GM21717 (cell line): ENCODE data around the gene COL6A2.
"Not testable (repeated sequence)": the region's sequence is repeated elsewhere in the genome, so short reads cannot be mapped to it uniquely, and the experiment has no call there.

ENCODE experiments used
- ATAC-seq: cut with Tn5 transposase; IDR thresholded peaks from one replicate; pipeline ENCODE4 v1.9.1; 2021; ENCODE audit warnings: mild to moderate bottlenecking, moderate library complexity; ENCODE audit not compliant: unreplicated experiment

The COL6A2 gene

DNA sequence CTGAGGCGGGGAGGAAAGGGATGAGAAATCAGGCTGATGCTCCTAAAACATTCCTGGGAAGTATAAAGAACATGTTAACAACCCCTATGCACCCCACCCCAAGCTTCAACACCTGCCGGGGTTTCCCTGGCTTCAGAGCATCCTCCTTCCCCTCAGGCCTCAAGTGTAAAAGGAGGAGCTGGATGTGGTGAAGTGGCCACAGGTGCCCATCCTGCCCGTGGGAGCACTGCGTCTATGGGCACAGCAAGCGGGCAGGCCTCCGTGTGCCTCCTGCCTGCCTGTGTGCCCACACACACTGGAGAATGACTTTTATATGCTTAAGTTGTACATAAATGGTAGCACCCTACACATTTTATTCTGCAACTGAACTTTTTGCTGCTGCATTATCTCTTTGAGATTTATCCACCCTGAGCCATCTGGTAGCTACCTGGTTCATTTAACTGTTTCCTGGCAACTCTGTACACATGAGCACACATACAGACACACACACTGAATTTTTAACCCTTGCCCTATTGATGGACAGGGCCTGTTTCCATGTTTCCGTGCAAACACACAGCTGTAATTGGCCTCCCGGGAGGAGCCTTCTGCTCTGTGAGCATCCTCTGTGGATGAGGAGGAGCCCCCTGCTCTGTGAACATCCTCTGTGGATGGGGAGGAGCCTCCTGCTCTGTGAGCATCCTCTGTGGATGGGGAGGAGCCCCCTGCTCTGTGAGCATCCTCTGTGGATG, 70.9 kb downstream of the COL6A2 start:
- ATAC-seq, result no peak

DNA sequence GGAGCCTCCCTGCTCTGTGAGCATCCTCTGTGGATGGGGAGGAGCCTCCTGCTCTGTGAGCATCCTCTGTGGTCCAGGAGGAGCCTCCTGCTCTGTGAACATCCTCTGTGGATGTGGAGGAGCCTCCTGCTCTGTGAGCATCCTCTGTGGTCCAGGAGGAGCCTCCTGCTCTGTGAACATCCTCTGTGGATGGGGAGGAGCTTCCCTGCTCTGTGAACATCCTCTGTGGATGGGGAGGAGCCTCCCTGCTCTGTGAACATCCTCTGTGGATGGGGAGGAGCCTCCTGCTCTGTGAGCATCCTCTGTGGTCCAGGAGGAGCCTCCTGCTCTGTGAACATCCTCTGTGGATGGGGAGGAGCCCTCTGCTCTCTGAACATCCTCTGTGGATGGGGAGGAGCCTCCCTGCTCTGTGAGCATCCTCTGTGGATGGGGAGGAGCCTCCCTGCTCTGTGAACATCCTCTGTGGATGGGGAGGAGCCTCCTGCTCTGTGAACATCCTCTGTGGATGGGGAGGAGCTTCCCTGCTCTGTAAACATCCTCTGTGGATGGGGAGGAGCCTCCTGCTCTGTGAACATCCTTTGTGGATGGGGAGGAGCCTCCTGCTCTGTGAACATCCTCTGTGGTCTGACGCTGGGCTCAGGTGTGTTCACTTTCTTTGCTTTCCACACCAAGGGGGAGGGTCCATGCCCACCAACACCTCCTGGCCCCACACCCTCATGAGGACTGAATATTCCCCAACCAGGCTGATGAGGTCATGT, 72.7 kb downstream of the COL6A2 start:
- not testable (repeated sequence) for ATAC-seq

DNA sequence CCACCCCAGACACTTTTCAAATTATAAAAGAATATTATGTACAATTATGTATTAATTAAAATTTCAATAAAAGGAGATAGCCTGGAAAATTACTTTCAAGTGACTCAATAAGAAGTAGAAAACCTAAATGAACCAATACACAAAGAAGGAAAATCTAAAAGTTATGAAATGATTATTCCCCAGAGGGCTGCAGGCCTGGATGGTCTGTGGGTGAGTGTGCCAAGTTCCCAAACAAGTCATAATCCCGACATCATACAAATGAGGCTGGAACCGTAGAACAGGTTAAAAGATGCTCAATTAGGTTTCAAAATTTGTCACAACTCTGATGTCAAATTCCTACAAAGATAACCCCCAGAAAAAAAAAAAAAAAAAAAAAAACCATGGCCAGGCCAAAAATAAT, 73.7 kb downstream of the COL6A2 start:
- ATAC-seq, result no peak

DNA sequence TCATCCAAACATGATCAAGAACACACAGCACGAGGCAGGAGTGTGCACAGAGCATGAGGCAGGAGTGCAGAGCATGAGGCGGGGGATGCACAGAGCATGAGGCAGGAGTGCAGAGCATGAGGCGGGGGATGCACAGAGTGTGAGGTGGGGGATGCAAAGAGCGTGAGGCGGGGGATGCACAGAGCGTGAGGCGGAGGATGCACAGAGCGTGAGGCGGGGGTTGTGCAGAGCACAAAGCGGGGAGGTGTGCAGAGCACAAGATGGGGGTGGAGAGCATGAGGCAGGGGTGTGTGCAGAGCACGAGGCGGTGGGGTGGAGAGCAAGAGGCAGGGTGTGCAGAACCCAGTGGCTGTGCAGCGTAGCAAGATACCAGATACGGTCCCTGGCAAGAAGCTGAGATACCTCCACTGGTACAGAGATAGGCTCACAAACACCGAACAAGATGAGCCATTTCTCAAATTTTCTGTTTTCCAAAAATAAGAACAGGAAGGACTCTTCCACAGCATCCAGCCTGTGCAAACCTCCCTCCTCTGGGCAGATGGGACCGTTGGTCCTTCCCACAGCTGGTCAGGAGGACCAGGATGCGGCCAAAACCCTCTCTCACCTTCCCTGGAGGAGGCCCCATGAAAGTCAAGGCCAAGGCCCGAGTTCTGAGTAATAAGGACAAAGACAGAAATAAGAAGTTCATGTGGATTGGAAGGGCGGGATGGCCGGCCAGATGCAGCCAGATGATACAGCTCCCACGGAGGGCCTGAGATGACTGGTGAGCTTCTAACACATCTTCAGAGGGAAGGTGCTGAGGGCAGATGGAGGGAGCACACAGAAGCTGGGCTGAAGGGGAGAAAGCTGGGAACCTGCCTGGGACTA, 74.3 kb downstream of the COL6A2 start:
- no peak for ATAC-seq

DNA sequence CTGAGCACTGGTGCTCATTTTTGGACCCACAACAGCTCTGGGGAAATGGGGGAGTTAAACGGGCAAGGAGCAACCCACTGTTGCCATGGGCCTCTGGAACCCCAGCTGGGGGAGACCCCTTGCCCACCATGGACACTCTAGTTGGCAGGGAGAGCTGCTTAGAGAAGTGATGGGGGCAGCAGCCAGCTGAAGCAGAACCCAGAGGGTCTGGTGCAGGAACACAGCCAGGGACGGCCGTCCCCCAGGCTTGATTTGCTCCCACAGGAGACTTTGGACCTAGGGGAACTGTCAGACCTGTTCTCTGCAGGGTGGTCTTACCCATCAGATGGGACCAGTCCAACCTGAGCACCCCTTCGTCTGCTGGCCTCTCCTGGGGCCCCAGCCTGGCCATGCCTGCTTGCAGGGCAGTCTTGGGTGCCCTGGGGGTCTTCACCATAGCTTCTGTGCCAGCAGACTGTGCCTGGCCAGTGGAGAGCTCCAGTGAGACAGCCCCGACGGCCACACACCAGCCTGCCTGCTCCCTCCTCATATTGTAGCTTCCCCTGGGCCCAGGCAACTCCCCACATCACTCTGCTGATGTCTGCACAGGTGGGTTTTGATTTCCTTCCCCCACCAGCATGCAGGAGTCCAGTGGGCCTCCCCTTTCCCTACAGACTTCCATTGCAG, 75.1 kb downstream of the COL6A2 start:
- ATAC-seq, result no peak

DNA sequence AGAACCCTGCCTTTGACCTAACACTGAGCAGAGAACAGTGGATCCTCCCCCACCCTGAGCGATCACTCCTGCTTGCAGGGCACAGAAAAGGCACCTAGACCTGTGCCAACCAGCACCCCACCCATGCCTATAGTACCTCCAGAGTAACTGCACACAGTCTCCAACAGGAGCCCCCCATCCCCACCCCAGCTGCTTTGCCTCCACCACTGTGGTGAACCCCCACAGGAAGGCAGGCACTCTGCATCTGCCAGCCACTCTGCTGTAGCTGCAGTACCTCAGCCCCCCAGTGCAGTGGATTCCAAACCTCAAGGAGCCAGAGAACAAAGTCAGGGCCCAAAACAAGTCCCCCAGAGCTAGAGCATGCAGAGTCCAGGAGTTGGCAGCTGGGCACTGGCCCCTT, 75.7 kb downstream of the COL6A2 start:
- no peak for ATAC-seq

DNA sequence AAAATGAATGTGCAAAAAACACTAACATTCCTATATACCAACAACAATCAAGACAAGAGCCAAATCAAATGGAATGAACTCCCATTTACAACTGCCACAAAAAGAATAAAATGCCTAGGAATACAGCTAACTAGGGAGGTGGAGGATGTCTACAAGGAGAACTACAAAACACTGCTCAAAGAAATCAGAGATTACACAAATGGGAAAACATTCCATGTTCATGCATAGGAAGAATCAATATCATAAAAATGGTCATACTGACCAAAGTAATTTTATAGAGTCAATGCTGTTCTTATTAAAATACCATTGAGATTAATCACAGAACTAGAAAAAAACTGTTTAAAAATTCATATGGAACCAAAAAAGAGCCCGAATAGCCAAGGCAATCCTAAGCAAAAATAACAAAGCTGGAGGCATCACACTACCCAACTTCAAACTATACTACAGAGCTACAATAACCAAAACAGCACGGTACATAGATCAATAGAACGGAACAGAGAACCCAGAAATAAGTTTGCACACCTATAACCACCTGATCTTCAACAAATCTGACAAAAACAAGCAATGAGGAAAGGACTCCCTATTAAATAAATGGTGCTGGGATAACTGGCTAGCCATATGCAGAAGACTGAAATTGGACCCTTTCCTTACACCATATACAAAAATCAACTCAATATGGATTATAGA, 78.7 kb downstream of the COL6A2 start:
- ATAC-seq, result not testable (repeated sequence)

DNA sequence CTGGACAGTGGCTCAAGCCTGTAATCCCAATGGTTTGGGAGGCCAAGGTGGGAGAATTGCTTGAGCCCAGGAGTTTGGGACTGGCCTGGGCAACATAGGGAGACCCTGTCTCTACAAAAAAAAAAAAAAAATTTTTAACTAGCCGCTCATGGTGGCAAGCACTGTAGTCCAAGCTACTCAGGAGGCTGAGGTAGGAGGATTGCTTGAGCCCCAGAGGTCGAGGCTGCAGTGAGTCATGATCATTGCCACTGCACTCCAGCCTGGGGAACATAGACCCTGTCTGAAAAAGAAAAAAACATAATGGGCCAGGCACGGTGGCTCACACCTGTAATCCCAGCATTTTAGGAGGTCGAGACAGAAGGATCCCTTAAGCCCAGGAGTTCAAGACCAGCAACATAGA, 81.0 kb downstream of the COL6A2 start:
- ATAC-seq, result no peak
